Adrenal gland (tissue), 5 donors: ENCODE results near the gene CRTC3.

Experiments used
- CTCF ChIP-seq, 6 experiments: fragments of 450-650 bp in 4 of 6; fragments of 200-600 bp in 2 of 6; sonication (generic) in 1 of 6; IDR thresholded peaks; 1 replicate in 5 of 6; 2 replicates in 1 of 6; pipeline versions ENCODE4 v1.5.1 to v1.8.0; 2016 to 2021; ENCODE audit warnings: antibody characterized with exemption in 6 of 6, mild to moderate bottlenecking in 2 of 6, moderate library complexity in 1 of 6
- POLR2A ChIP-seq, 2 donors: fragments of 450-650 bp; IDR thresholded peaks; one replicate each; pipeline ENCODE4 v1.6.1; 2017; ENCODE audit warnings: antibody characterized with exemption in 2 of 2, mild to moderate bottlenecking in 2 of 2, moderate library complexity in 1 of 2
- donor health status: DM: no; HTN: no; CAD: no.

- TF ChIP-seq POLR2A (IDR thresholded peaks at IDR 0.05) (no peak), CTCF (IDR thresholded peaks at IDR 0.05) (no peak)
Observed at GRCh38 chr15:90579213-90579612, 49.5 kb downstream of the CRTC3 start.
